ENCODE results near the gene FUBP3.

FUBP3 gene

GRCh38 chr9:130608554-130609134 is 29.3 kb downstream of the FUBP3 start:
- DNase-seq, result no peak

GRCh38 chr9:130609163-130609562 is 29.8 kb downstream of the FUBP3 start:
- DNase-seq, result no peak

GRCh38 chr9:130610862-130611707 is 31.7 kb downstream of the FUBP3 start:
- no peak for DNase-seq

DNA sequence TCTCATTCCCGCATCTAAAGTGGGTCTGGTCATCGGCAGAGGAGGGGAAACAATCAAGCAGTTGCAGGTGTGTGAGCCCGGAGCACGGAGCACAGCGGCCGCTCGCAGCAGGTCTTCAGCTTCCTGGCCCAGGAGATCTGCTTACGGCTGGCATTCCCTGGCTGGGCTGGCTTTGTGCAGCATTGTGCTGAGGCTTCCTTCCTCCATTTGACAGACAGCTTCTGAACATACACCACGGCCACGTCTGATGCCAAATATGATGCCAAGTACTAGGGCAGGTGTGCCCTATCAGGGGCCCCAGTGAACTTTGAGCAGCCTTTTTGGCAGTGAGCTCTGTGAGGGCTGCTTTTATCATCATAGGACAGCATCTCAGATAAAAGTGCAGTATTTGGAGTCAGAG is 37.1 kb downstream of the FUBP3 start:
- no peak for DNase-seq

DNA sequence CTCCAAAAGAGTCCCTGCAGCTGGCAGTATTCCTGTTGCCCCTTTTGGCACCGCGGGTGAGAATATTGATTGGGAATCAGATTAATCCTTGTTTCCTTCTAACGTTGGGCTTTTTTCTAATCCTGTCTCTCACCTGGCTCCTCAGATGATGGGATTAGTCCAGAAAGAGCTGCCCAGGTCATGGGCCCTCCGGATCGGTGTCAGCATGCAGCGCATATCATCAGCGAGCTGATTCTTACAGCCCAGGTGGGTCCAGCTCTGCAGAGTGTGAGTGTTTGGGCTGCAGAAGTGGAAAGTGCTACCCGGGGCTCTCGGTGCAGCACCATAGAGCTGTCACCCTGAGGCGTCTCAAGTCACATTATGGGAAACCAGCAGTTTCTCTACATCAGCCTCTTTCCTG is 44.1 kb downstream of the FUBP3 start:
- DNase-seq, result no peak

- no peak for DNase-seq
Measured at GRCh38 chr9:130624154-130624553, 44.8 kb downstream of the FUBP3 start.

DNA sequence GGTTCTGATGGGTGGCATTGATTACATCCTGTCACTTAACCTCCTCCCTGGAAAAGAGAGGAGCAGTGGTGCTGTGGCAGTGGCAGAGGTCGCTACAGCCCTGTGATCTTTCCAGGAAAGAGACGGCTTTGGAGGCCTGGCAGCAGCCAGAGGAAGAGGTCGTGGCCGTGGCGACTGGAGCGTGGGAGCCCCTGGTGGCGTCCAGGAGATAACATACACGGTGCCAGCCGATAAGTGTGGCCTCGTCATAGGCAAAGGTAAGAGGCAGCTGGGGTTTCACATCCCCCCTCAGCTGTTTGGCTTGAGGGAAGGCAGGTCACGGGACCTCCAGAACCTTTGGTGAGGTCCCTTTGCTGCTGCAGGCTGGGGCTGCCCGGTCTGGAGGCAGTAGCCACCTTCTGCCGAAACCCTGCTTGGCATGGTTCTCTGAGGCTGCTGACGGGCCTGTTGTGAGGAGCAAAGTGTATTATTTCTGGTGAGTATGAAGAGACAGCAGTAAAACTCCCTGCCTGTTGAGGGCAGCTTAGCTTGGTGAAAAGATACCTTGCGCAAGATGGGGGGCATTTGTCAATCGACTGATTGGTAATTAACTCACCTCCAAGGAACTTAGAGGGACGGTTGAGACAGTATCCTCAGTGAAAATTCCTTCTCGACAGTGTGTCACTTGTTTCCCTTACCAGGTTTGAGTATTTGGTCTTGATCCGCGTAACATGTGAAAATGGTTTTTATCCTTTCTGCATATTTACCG is 47.0 kb downstream of the FUBP3 start:
- DNase-seq, result no peak

DNA sequence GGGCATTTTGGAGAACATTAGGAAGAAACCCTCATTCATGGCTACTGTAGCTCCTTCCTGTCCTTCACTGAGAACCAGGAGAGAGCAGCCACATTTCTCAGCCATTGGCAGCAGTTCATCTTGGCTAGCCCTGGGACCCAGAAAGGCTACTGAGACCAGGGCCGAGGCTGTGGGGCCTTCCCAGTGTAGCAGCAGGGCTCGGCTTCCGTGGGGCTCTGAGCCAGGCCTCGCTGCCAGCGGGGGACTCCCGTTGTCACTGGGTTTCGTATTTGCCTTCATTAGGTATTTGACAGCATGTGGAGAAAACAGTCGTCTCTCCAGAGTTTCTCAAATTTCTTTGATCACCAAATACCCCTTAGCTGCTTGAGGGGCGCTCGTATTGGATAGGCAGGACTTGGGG is 47.7 kb downstream of the FUBP3 start:
- no peak for DNase-seq

DNA sequence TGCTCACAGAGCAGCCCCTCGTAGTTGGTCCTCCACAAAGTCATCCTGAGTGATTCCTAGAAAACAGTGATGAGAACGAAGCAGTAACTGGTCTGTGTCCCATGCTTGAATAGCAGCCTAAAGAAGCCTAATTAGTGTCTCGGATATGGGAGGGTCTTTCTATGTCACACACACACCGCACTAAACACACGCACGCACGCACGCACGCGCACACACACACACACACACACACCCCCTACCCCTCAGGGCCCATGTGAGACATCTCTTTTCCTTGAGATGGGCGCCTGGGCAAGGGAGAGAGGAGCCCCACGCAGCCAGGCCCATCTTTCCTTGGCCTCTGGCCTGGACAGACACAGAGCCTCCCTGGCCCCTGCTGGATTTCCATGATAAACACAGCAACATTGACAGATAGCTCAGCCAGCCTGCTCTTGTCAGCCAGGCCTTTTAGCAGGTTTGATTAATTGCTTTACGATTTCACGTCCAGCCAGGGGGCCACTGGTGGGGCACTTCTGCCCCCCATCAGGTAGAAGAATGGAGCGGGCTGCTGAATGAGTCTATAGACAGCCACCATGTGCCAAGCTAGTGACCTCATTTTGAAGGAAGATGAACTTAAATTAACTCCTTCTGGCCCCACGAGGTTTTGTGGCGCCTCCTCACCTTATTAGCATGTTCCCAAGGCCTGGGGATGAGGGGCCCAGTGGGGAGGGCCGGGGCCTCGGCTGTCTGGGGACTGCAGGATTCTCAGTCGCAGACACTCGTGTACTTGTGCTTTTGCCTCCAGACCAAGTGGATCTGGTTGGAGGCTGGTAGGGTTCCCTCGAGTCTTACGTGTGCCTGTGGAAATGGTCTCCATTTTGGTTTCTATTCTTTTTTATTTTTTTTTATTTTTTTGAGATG is 48.8 kb downstream of the FUBP3 start:
- no peak for DNase-seq

- no peak for DNase-seq
Measured at GRCh38 chr9:130629443-130630070, 50.2 kb downstream of the FUBP3 start.

- no peak for DNase-seq
Measured at GRCh38 chr9:130630071-130630450, 50.7 kb downstream of the FUBP3 start.

DNA sequence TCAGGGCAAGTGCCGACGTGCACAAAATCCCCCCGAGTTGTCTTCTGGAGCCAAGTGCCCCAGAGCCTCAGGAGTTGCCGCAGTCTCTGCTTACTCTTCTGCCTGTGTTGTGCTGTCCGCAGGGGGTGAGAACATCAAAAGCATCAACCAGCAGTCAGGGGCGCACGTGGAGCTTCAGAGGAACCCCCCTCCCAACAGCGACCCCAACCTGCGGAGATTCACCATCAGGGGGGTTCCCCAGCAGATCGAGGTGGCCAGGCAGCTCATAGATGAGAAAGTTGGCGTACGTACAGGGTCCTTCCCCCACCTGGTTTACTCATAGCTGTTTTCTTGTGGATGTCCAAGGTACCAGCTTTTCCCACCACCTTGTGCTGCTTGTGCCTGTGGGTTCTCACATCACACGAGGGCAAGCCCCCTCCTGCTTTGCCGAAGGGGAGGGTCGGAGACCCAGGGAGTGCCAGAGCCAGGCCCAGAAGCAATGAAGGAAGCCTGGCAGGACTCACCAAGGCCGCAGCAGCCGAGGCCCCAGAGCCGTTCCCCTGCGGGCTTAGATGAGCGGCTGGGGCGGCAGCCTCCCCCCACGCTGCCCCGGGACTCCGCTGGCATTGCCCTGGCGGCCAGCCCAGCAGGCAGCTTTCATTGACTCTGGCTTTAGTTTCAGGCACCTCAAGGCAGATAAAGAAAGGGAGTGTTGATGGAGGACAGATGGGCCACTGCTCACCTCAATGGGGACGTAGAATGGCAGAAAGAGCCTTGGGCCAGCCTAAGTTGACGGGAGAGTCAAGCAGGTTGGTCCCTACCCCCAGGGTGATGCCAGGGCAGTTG is 51.3 kb downstream of the FUBP3 start:
- no peak for DNase-seq

DNA sequence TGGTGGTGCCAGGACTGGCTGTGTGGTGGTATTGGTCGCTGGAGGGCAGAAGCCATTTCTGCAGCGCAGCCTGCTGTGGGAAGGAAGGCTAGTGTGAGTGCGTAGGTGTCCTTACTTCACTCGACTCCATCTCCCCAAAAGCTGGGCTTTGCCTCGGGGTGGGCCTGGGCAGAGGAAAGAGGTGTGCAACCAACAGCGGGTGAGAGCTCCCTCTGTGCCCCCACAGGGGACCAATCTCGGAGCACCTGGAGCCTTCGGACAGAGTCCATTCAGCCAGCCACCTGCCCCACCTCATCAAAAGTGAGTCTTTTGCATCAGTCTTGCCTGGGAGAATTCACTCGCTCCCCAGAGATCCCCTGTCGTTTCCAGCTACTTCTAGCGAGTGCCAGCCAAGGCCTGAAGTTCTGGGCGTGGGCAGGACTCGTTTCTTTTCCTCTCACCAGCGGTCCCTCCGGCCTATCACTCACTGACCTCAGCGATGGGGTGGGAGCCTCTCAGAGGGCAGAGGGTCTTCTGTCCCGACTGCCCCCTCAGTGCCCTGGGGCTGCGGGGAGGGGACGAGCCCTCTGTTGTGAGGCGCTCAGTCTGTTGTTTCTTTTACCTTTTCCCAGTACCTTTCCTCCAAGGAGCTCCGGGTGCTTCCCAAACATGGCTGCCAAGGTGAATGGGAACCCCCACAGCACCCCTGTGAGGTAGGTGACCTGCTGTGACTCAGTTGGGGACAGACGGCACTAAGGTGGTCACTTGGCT is 52.1 kb downstream of the FUBP3 start:
- no peak for DNase-seq

DNA sequence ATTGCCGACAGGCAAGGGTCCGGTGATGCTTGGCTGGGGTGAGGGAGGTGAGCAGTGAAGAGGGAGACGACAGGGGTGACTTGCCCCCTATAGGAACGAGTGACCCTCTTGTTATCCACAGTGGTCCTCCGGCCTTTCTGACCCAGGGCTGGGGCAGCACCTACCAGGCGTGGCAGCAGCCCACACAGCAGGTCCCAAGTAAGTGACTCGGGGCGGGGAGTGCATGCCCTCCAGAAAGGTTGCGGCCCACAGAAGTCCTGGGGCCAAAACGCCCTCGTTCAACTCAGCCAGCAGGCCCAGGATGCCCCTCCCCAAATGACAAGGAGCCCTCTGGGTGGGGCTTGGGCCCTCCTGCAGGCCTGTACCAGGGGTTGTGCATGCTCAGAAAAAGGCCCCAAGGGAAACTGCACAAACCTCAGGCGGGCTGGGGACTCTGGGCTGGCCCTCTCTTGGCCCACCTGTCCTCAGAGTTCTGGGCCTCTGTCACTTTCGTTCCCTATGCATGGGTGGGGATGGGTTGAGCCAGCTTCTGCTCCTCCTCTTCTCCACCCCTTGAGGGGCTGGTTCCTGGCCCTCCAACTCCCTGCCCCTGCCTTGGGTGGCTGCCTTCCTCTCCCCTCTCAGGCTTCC is 52.8 kb downstream of the FUBP3 start:
- DNase-seq, result no peak

GRCh38 chr9:130632841-130633240 is 53.5 kb downstream of the FUBP3 start:
- no peak for DNase-seq

- DNase-seq, result no peak
Measured at GRCh38 chr9:130633336-130634190, 54.2 kb downstream of the FUBP3 start.

- DNase-seq, result no peak
Measured at GRCh38 chr9:130634191-130634768, 54.9 kb downstream of the FUBP3 start.

DNA sequence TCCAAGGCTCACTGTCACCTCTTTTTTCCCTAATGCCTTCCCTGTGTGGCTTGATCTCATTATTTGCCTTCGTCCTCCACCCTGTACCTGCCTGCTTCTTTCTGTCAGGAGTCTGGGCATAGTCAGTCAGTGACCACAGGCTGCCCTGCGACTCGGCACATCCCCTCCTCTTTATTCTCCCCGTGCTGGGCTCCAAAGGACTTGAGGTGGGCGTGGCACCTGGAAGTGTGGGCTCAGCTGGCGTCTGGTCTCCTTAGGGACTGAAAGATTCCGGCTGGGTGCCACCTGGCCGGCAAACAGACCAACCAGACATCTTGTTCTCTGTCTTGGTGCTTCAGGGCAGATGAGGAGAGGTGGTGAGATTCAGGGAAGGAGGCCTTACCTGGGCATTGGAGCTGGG is 55.4 kb downstream of the FUBP3 start:
- no peak for DNase-seq

DNA sequence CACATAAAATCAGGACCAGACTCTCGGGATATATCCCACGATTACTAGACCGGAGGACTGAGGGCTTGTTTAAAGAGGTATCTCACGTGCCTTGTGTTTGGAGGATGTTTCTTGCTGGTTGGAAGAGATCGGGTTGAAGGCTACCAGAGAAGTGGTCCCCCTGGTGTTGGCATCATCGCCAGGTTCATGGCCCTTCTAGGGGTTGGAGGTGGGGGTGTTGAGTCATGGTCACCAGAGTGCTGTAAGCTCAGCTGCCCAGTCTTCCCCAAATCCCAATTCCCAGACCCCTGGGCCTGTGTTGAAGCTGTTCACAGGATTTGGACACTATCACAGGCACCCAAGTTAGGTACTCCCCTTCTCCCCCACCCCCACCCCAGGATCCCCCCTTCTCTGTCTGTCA is 55.9 kb downstream of the FUBP3 start:
- DNase-seq, result no peak

All from stimulated activated CD4-positive, alpha-beta T cell treated with anti-CD3 and anti-CD28 coated beads, Interleukin-12 subunit alpha, Interleukin-12 subunit beta, amount 100 ng/mL, for 4 hours (primary cell).